Bronchial epithelial cell (primary cell): ENCODE data around the gene MAPK1. TPM values are rescaled to one million over a fixed set of nuclear protein-coding genes. Genes with fewer than 3 reads are reported as not detected.
"Not testable (repeated sequence)": the region's sequence is repeated elsewhere in the genome, so short reads cannot be mapped to it uniquely, and the experiment has no call there.

ENCODE experiments used
- DNase-seq: peaks from one replicate; pipeline ENCODE4 v3.0.0-alpha.2; 2010; ENCODE audit warnings: low read depth
- FAIRE-seq: peaks from 2 replicates; lab custom pipeline; 2011; peaks lifted over from hg19 to GRCh38; lab: Jason Lieb, UNC
- H3K27me3 ChIP-seq: 2 replicates; pipeline ENCODE4 v1.5.1; 2011; ENCODE audit warnings: low read length; ENCODE audit not compliant: control insufficient read depth, insufficient read depth
- H3K36me3 ChIP-seq: 2 replicates; pipeline ENCODE4 v1.5.1; 2011; ENCODE audit warnings: low read length; ENCODE audit not compliant: control insufficient read depth, insufficient read depth
- H3K4me3 ChIP-seq: 2 replicates; pipeline ENCODE4 v1.5.1; 2011; ENCODE audit warnings: mild to moderate bottlenecking, low read depth, low read length, control low read depth
- total RNA-seq: library from RNA; depleted of rRNA; stranded (reverse); fragments of >200 nt; gene quantifications from 2 replicates; pipeline ENCODE4 v1.2.1, GENCODE V29; 2014
- TF ChIP-seq, protein P1 (sequence below): IDR thresholded peaks from 2 replicates; pipeline ENCODE4 v1.5.1; 2011; ENCODE audit warnings: mild to moderate bottlenecking, moderate library complexity, low read length, control low read depth, inconsistent platforms; ENCODE audit not compliant: insufficient read depth, severe bottlenecking

The MAPK1 gene
- total RNA-seq, 1 donor from 2014 or later, result 44.0 TPM

DNA sequence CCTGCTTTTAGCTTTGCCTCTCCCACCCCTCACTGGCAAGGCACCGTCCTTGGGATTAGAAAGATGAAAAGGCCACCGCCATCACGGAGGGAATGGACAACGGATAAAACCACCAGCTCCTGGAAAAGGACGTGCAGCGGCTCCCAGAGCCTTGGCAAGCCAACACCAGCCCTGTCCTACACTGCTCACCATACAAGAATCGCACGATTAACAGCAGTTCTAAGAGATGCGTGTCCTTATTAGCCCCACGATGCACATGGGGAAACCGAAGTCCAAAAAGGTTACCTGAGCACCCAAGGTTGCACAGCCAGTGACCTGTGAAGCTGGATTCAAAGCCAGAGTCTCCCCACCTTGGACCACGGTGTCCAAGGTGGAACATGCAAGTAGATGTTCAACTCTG is 139.2 kb downstream of the MAPK1 start:
- FAIRE-seq, result peak; percentile 86
- H3K4me3 ChIP-seq, result no peak overlapping the region

DNA sequence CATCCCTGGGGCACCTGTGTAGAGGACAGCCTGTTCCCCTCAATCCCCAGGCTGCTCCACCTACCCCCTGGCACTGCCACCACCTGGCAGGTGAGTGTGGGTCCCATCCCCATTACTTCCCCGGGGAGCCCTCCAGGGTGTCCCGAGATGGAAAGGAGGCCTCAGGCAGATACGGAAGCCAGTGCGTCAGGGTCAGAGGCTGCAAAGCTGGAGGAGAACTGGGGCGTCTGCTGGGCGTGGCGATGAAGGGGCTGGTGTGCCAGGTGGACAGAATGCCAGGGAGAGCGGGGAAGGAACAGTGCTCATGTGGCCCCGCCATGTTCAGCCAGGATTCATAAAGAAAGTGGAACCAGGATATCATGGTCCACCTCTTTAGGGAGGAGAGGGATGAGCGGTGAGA is 139.7 kb downstream of the MAPK1 start:
- no peak overlapping the region for H3K4me3 ChIP-seq
- FAIRE-seq (no peak), DNase-seq (no peak)
- no peaks in the 10 kb centered on the region for H3K36me3 ChIP-seq
- no peaks in the 10 kb centered on the region for H3K27me3 ChIP-seq
- TF ChIP-seq, protein P1, sequence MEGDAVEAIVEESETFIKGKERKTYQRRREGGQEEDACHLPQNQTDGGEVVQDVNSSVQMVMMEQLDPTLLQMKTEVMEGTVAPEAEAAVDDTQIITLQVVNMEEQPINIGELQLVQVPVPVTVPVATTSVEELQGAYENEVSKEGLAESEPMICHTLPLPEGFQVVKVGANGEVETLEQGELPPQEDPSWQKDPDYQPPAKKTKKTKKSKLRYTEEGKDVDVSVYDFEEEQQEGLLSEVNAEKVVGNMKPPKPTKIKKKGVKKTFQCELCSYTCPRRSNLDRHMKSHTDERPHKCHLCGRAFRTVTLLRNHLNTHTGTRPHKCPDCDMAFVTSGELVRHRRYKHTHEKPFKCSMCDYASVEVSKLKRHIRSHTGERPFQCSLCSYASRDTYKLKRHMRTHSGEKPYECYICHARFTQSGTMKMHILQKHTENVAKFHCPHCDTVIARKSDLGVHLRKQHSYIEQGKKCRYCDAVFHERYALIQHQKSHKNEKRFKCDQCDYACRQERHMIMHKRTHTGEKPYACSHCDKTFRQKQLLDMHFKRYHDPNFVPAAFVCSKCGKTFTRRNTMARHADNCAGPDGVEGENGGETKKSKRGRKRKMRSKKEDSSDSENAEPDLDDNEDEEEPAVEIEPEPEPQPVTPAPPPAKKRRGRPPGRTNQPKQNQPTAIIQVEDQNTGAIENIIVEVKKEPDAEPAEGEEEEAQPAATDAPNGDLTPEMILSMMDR, result no peak

More for the DNA sequence above, 139.2 kb downstream of the MAPK1 start:
- TF ChIP-seq, protein P1, result no peak
- no peak for DNase-seq
- no peaks in the 10 kb centered on the region for H3K36me3 ChIP-seq
- no peaks in the 10 kb centered on the region for H3K27me3 ChIP-seq

DNA sequence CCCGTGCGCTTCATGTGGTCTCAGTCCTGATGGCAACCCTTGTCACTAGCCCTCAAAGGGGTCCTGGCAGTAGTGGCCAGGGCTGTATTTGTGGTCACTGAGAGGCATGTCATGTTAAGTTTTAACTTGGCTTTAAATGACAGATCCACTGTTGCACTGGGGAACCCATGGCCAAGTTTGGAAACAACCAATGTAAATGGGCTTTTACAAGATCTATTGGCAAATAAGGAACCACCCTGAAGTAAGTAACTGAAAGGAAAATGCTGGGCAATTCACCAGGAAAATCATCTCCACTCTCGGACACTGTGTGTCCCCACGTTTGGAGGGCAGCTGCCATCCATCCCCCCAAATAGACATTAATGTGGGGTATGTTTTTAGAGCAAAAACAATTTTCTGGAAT is 140.3 kb downstream of the MAPK1 start:
- no peak for DNase-seq
- Histone ChIP-seq H3K36me3 (no peaks in the 10 kb centered on the region), H3K4me3 (no peak overlapping the region), H3K27me3 (no peaks in the 10 kb centered on the region)
- peak; percentile 73 for FAIRE-seq
- TF ChIP-seq, protein P1, result no peak

DNA sequence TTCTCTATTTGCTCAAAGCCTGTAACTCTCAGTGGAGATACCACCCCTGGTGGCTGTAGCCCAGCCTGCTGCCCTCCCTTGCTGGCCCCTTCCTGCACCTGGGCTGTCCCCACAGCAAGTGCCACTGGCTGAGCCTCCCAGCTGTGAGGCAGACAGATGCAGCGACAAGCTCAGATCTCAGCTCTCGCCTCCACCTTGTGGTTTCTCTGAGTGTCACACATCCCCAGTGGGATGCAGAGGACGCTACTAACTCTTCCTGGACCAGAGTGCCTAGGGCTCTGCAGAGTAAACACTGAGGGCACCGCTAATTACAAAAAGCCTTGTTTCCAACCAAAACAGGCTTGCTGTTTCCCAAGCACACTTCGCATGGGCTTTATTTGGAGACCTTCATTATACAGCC is 140.8 kb downstream of the MAPK1 start:
- Histone ChIP-seq H3K4me3 (no peak overlapping the region), H3K27me3 (no peaks in the 10 kb centered on the region), H3K36me3 (no peaks in the 10 kb centered on the region)
- no peak for FAIRE-seq
- DNase-seq, result no peak
- TF ChIP-seq, protein P1, result peak; percentile 29

DNA sequence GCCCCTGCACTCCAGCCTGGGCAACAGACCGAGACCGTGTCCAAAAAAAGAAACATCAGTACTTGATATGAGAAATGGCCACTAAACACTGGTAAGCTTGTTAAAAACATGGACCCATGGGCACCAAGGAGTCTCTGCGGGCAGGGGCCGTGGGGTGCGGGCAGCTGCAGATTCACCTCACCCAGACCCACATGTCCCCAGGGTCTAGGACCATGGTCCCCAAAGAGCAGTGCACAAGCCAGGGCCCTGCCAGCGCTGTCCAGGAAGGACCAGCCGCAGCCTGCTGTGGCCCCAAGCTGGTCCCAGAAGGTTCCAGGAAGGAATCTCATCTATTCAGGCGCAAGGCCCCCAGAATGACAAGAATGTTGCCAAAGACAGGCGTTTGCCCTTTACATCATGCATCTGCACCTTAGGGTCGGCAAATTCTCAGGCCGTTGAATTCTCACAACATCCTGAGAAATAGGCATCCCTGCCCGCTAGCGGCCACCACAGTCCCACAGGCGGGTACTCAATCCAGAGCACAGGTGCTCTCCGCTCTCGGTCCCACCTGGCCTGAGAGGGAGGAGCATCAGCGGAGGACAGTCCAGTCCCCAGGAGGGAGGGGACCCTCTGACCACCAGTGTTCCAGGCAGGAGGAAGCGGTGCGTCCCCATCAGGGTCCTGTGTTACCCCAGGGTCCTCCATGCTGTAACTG is 141.3 kb downstream of the MAPK1 start:
- TF ChIP-seq, protein P1, result no peak
- DNase-seq (no peak), FAIRE-seq (no peak)
- H3K36me3 ChIP-seq, result no peaks in the 10 kb centered on the region
- no peaks in the 10 kb centered on the region for H3K27me3 ChIP-seq
- H3K4me3 ChIP-seq, result no peak overlapping the region

DNA sequence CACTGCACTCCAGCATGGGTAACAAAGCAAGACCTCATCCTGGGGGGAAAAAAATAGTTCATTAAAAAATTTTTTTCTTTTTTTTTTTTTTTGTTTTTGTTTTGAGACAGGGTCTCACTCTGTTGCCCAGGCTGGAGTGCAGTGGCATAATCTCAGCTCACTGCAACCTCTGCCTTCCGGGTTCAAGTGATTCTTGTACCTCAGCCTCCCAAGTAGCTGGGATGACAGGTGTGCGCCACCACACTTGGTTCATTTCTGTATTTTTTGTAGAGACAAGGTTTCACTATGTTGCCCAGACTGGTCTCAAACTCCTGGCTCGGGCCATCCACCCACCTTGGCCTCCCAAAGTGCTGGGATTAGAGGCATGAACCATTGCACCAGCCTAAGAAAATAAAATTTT is 142.9 kb downstream of the MAPK1 start:
- H3K4me3 ChIP-seq, H3K36me3 ChIP-seq, DNase-seq, FAIRE-seq, H3K27me3 ChIP-seq: not testable (repeated sequence)

DNA sequence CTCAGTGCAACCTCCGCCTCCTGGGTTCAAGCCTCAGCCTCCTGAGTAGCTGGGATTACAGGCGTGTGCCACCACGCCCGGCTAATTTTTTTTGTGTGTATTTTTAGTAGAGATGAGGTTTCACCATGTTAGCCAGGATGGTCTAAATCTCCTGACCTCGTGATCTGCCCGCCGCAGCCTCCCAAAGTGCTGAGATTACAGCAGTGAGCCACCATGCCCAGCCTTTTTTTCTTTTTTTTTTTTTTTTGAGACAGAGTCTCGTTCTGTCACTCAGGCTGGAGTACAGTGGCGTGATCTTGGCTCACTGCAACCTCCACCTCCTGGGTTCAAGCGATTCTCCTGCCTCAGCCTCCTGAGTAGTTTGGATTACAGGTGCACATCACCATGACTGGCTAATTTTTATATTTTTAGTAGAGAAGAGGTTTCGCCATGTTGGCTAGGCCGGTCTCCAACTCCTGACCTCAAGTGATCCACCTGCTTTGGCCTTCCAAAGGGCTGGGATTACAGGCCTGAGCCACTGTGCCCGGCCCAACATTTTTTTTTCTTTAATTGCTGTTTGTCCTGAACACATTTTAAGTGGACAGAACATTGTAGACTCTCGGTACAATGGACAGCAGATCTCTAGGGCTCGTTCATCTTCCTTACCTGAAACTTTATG is 146.1 kb downstream of the MAPK1 start:
- not testable (repeated sequence) for DNase-seq, FAIRE-seq, H3K4me3 ChIP-seq, H3K36me3 ChIP-seq, H3K27me3 ChIP-seq

DNA sequence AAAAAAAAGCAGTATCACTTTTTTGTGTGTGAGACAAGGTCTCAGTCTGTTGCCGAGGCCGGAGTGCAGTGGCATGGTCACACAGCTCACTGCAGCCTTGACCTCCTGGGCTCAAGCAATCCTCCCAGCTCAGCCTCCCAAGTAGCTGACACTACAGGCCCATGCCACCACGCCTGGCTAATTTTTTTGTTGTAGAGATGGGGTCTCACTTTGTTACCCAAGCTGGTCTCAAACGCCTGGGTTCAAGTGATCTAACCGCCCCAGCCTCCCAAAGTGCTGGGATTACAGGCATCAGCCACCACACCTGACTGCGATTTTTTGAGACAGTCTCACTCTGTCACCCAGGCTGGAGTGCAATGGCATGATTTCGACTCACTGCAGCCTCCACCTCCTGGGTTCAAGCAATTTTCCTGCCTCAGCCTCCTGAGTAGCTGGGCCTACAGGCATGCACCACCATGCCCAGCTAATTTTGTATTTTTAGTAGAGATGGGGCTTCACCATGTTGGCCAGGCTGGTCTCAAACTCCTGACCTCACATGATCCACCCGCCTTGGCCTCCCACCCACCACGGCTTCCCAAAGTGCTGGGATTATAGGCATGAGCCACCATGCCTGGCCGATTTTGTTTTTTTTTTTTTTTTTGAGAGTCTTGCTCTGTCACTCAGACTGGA is 147.1 kb downstream of the MAPK1 start:
- not testable (repeated sequence) for DNase-seq, FAIRE-seq, H3K27me3 ChIP-seq, H3K4me3 ChIP-seq, H3K36me3 ChIP-seq
